Right atrium auricular region (tissue), 2 donors: Measurements from ENCODE around the gene THAP8. TPM values are rescaled to one million over a fixed set of nuclear protein-coding genes. Genes with fewer than 3 reads are reported as not detected.

ENCODE experiments used
- DNase-seq: peaks from one replicate; pipeline ENCODE4 v3.0.0-alpha.2; 2019; ENCODE audit warnings: low spot score
- H3K27ac ChIP-seq, 2 donors: fragments of 200-600 bp; sonication (generic); 1 replicate in 1 of 2; 2 replicates in 1 of 2; pipeline ENCODE4 v1.5.1; 2016 to 2019
- H3K27me3 ChIP-seq, 2 donors: fragments of 200-600 bp; sonication (generic); one replicate each; pipeline versions ENCODE4 v1.5.1 to v1.6.0; 2017 to 2019
- H3K36me3 ChIP-seq: fragments of 200-600 bp; sonication (generic); one replicate; pipeline ENCODE4 v1.5.1; 2016
- H3K4me1 ChIP-seq, 2 donors: fragments of 200-600 bp; sonication (generic); one replicate each; pipeline versions ENCODE4 v1.5.1 to v1.6.0; 2017 to 2019
- H3K4me3 ChIP-seq, 2 donors: fragments of 200-600 bp; sonication (generic); 1 replicate in 1 of 2; 2 replicates in 1 of 2; pipeline ENCODE4 v1.5.1; 2017 to 2019; ENCODE audit warnings: mild to moderate bottlenecking in 1 of 2, moderate library complexity in 1 of 2
- H3K9me3 ChIP-seq, 2 donors: fragments of 200-600 bp; sonication (generic); one replicate each; pipeline ENCODE4 v1.5.1; 2019
- total RNA-seq, 2 donors: library from RNA; depleted of rRNA; stranded (reverse); fragments of >200 nt; gene quantifications; one replicate each; pipeline ENCODE4 v1.1.0, GENCODE V29; 2016
- TF ChIP-seq, protein P1 (sequence below), 2 donors: fragments of 200-600 bp; sonication (generic); IDR thresholded peaks; one replicate each; pipeline ENCODE4 v1.5.1; 2019; ENCODE audit warnings: antibody characterized with exemption in 2 of 2

Gene THAP8
- total RNA-seq, 2 donors from 2014 or later: 5.7 to 11.6 TPM

DNA sequence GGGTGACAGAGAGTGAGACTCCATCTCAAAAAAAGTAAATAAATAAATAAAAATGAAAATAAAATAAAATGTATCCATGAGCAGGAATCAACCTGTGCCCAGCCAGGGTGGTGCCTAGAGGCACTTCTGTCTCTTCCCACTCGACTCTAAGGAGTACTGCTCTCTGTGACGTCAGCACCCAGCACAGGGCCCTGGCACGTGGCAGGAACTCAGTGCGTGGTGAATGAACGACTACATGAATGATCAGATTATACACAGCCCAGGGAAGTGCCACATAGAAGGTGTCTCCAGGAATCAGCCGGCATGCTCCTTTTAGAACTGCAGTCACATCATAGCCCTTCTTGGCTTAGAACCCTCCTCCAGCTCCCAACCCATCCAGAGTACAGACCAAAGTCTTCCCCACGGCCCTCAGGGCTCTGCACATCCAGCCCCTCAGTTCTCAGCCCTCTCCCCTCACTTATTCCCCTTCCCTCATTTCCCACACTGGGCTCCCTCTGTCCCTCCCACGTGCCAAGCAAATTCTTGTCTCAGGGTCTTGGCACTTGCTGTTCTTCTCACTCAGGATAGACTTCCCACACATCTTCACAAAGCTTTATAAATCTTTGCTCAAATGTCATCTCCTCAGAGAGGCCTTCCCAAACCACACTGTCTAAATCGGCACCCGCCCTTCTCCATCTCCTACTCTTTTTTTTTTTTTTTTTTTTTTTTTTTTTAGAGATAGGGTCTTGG is 25.6 kb downstream of the THAP8 start:
- TF ChIP-seq, protein P1, sequence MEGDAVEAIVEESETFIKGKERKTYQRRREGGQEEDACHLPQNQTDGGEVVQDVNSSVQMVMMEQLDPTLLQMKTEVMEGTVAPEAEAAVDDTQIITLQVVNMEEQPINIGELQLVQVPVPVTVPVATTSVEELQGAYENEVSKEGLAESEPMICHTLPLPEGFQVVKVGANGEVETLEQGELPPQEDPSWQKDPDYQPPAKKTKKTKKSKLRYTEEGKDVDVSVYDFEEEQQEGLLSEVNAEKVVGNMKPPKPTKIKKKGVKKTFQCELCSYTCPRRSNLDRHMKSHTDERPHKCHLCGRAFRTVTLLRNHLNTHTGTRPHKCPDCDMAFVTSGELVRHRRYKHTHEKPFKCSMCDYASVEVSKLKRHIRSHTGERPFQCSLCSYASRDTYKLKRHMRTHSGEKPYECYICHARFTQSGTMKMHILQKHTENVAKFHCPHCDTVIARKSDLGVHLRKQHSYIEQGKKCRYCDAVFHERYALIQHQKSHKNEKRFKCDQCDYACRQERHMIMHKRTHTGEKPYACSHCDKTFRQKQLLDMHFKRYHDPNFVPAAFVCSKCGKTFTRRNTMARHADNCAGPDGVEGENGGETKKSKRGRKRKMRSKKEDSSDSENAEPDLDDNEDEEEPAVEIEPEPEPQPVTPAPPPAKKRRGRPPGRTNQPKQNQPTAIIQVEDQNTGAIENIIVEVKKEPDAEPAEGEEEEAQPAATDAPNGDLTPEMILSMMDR (IDR thresholded peaks at IDR 0.05): no peak
- Histone ChIP-seq H3K36me3 (no peaks in the 10 kb centered on the region), H3K27ac (no peak overlapping the region), H3K9me3 (no peaks in the 10 kb centered on the region), H3K4me3 (no peak overlapping the region), H3K4me1 (peaks cover 0 to 15% of the 10 kb centered on the region in 2 donors), H3K27me3 (no peaks in the 10 kb centered on the region)
- no peak for DNase-seq

DNA sequence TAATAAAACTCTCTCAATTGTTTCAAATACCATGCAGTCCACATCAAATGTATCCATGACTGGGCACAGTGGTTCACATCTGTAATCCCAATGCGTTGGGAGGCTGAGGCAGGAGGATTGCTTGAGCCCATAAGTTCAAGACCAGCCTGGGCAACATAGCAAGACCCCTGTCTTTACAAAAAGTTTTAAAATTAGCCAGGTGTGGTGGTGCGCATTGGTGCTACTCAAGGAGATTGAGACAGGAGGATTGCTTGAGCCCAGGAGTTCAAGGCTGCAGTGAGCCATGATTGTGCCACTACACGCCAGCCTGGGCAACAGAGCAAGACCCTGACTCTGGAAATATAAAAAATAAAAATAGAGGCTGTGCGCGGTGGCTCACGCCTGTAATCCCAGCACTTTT is 26.4 kb downstream of the THAP8 start:
- DNase-seq: no peak
- no peak overlapping the region for H3K27ac ChIP-seq
- H3K4me1 ChIP-seq: peaks cover 0 to 8% of the 10 kb centered on the region in 2 donors
- H3K4me3 ChIP-seq: no peak overlapping the region
- H3K9me3 ChIP-seq: no peaks in the 10 kb centered on the region
- H3K27me3 ChIP-seq: no peaks in the 10 kb centered on the region
- no peaks in the 10 kb centered on the region for H3K36me3 ChIP-seq
- TF ChIP-seq, protein P1 (IDR thresholded peaks at IDR 0.05): no peak

DNA sequence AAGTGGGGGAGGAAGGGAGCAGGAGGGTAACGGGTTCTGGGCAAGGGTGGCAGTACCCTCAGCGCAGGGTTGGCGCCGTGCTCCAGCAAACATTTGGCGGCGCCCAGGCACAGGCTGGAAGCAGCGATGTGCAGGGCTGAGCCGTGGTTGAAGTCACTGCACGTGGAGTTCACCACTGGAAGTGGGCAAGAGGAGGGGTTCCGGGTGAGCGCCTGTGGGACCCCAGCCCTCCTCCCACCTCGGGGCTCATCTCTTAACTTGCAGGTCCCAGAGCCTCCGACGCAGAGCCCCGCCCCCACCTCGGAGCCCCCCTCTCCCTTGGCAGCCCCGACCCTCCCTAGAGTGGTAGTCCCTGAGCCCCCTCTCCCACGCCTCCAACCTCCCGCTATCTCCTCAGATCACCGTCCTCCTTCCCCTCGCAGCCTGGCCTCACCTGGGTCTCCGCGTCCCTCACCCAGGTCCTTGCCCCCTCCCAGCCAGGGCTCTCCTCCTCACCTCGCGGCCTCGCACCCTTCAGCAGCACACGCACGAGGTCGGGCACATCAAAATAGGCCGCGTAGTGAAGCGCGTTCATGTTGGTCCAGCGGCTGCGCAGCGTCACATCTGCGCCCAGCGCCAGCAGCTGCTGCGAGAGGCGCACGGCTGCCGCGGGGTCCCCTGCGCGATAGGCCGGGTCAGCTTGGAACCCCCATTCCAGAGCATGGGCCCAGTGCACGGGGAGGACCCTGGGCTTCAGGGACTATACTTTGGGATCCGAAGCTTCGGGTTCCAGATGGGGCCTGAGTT is 27.8 kb downstream of the THAP8 start:
- no peaks in the 10 kb centered on the region for H3K36me3 ChIP-seq
- DNase-seq: no peak

DNA sequence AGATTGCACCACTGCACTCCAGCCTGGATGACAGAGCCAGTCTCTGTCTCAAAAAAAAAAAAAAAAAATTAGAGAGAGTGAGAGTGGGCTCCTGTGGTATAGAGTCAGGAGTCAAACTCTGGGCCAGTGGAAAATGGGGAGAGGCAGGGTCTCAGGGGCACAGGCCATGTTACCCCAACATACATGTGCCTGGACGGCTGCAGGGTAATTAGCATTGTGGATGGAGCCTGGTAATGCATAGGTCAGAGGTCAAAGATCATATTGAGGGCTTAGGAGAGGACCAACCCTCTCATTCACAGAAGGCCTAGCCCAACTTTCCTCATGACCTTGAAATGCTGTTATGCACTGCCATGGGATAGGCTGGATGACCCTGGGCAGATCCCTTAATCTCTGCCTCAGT is 28.5 kb downstream of the THAP8 start:
- no peaks in the 10 kb centered on the region for H3K27me3 ChIP-seq
- H3K36me3 ChIP-seq: no peaks in the 10 kb centered on the region
- TF ChIP-seq, protein P1 (IDR thresholded peaks at IDR 0.05): no peak
- no peak for DNase-seq
- no peak overlapping the region for H3K4me3 ChIP-seq
- H3K27ac ChIP-seq: no peak overlapping the region
- no peaks in the 10 kb centered on the region for H3K9me3 ChIP-seq
- H3K4me1 ChIP-seq: no peaks in the 10 kb centered on the region

More for the DNA sequence above, 27.8 kb downstream of the THAP8 start:
- TF ChIP-seq, protein P1 (IDR thresholded peaks at IDR 0.05): no peak
- no peaks in the 10 kb centered on the region for H3K27me3 ChIP-seq
- H3K4me1 ChIP-seq: no peaks in the 10 kb centered on the region
- H3K27ac ChIP-seq: no peak overlapping the region
- H3K9me3 ChIP-seq: no peaks in the 10 kb centered on the region
- no peak overlapping the region for H3K4me3 ChIP-seq

DNA sequence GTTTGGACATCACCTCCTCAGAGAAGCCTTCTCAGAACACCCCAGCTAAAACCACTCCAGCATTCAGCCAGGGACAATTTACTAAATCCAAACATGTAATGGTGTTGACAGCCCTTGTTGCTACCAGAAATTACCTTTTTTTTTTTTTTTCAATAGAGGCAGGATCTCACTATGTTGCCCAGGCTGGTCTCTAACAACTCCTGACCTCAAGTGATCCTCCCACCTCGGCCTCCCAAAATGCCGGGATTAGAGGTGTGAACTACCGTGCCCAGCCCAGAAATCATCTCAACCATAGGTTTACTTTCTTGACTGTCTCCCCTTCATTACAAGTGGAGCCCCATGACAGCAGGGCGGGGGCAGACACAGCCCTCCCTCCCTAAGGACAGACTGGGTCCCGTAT is 30.7 kb downstream of the THAP8 start:
- TF ChIP-seq, protein P1 (IDR thresholded peaks at IDR 0.05): no peak
- no peaks in the 10 kb centered on the region for H3K36me3 ChIP-seq

More for the DNA sequence above, 30.7 kb downstream of the THAP8 start:
- Histone ChIP-seq H3K27me3 (no peaks in the 10 kb centered on the region), H3K27ac (no peak overlapping the region), H3K4me3 (no peak overlapping the region), H3K9me3 (no peaks in the 10 kb centered on the region), H3K4me1 (no peaks in the 10 kb centered on the region)
- DNase-seq: no peak
